ENCODE measurements around the gene KIAA0825.
A peak's percentile ranks its signal among the peaks of the same experiment; 100 is the strongest.

DNA sequence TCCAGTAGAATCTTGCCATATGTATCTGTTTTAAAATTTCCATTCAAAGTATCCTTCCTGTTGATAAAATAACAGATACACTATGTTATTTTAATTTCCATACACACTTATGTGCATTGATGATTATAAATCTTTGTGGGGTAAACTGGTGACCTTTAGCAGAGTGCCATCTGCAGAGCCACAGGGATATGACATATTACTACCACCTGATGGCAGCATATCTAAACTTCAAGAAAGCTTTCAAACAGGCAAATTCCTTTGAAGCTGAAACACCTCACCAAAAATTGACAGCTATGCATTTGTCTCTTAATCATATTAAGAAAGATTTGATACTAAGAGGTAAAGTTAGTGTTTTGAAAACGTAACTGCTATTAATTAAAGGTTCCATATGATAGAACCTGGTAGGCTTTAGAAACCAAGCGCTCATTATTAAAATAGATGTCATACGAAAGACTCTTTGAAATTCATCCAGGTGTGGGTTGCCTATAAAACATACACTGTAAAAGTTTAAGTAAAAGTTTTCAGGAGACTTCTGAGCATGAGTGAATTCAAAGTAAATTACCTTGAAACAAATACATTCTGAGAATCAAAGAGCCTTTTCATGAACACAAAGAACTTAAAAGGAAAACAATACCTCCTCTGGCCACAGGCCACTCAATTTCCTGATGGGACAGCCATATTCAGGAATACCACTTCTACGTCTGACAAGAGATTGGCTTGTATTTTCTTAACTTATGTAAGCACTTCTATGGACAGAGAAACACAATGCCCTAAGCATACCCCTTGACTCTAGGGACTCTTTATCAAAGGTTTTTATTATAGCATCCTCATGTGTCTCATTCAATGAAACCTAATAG lies 93.3 kb downstream of the KIAA0825 start:
- TF ChIP-seq, protein P1, sequence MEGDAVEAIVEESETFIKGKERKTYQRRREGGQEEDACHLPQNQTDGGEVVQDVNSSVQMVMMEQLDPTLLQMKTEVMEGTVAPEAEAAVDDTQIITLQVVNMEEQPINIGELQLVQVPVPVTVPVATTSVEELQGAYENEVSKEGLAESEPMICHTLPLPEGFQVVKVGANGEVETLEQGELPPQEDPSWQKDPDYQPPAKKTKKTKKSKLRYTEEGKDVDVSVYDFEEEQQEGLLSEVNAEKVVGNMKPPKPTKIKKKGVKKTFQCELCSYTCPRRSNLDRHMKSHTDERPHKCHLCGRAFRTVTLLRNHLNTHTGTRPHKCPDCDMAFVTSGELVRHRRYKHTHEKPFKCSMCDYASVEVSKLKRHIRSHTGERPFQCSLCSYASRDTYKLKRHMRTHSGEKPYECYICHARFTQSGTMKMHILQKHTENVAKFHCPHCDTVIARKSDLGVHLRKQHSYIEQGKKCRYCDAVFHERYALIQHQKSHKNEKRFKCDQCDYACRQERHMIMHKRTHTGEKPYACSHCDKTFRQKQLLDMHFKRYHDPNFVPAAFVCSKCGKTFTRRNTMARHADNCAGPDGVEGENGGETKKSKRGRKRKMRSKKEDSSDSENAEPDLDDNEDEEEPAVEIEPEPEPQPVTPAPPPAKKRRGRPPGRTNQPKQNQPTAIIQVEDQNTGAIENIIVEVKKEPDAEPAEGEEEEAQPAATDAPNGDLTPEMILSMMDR (IDR thresholded peaks at IDR 0.05): peak in 4 of 6 experiments; percentile 8 to 70 (median 60)
- TF ChIP-seq POLR2A (IDR thresholded peaks at IDR 0.05): no peak
